Vagina (tissue), 2 donors: Measurements from ENCODE around the gene TMEM30A. TPM values are rescaled to one million over a fixed set of nuclear protein-coding genes. Genes with fewer than 3 reads are reported as not detected.

Source experiments
- DNase-seq, 2 donors: peaks; one replicate each; pipeline ENCODE4 v3.0.0-alpha.2; 2017; ENCODE audit errors: extremely low spot score in 2 of 2
- H3K27ac ChIP-seq: fragments of 200-600 bp; sonication (generic); one replicate; pipeline ENCODE4 v1.5.1; 2019
- H3K27me3 ChIP-seq: fragments of 200-600 bp; sonication (generic); one replicate; pipeline ENCODE4 v1.5.1; 2019
- H3K36me3 ChIP-seq, 2 donors: fragments of 200-600 bp; sonication (generic); one replicate each; pipeline ENCODE4 v1.5.1; 2017 to 2019
- H3K4me1 ChIP-seq: fragments of 200-600 bp; sonication (generic); one replicate; pipeline ENCODE4 v1.5.1; 2019
- H3K4me3 ChIP-seq, 2 donors: fragments of 200-600 bp; sonication (generic); 1 replicate in 1 of 2; 2 replicates in 1 of 2; pipeline ENCODE4 v1.5.1; 2016 to 2019
- H3K9me3 ChIP-seq: fragments of 200-600 bp; sonication (generic); one replicate; pipeline ENCODE4 v1.5.1; 2019
- POLR2A ChIP-seq, 2 donors: fragments of 450-650 bp; IDR thresholded peaks; one replicate each; pipeline ENCODE4 v1.6.1; 2017; ENCODE audit warnings: antibody characterized with exemption in 2 of 2, mild to moderate bottlenecking in 2 of 2, moderate library complexity in 2 of 2
- POLR2AphosphoS5 ChIP-seq, 2 donors: sonication (generic); formaldehyde crosslinking; IDR thresholded peaks; one replicate each; pipeline ENCODE4 v1.9.0; 2017; ENCODE audit warnings: antibody characterized with exemption in 2 of 2, mild to moderate bottlenecking in 2 of 2, low read depth in 1 of 2; ENCODE audit not compliant: insufficient read depth in 1 of 2
- intact Hi-C: fragments of 100-400 bp; cut with DNase I; formaldehyde crosslinking; loops from one replicate; pipeline ENCODE4 v1.15.1; 2023
- total RNA-seq: library from RNA; depleted of rRNA; stranded (reverse); fragments of >200 nt; gene quantifications from one replicate; pipeline ENCODE4 v1.2.3, GENCODE V29; 2016
- TF ChIP-seq, protein P1 (sequence below), 3 experiments: fragments of 450-650 bp in 2 of 3; fragments of 200-600 bp in 1 of 3; sonication (generic) in 1 of 3; IDR thresholded peaks; one replicate each; pipeline ENCODE4 v1.5.1; 2017 to 2019; ENCODE audit warnings: antibody characterized with exemption in 3 of 3, mild to moderate bottlenecking in 2 of 3, moderate library complexity in 2 of 3

TMEM30A gene
- total RNA-seq, 1 donor from 2014 or later, result 52.1 TPM

GRCh38 chr6:75210885-75211739 lies 73.5 kb downstream of the TMEM30A start:
- peaks cover 30% of the 10 kb centered on the region for H3K4me1 ChIP-seq
- TF ChIP-seq POLR2AphosphoS5 (IDR thresholded peaks at IDR 0.05; ENCODE audit: insufficient read depth in 1 of 2, low read depth in 1 of 2) (no peak), POLR2A (IDR thresholded peaks at IDR 0.05) (peak in 1 of 2 donors; percentile 1)
- TF ChIP-seq, protein P1, sequence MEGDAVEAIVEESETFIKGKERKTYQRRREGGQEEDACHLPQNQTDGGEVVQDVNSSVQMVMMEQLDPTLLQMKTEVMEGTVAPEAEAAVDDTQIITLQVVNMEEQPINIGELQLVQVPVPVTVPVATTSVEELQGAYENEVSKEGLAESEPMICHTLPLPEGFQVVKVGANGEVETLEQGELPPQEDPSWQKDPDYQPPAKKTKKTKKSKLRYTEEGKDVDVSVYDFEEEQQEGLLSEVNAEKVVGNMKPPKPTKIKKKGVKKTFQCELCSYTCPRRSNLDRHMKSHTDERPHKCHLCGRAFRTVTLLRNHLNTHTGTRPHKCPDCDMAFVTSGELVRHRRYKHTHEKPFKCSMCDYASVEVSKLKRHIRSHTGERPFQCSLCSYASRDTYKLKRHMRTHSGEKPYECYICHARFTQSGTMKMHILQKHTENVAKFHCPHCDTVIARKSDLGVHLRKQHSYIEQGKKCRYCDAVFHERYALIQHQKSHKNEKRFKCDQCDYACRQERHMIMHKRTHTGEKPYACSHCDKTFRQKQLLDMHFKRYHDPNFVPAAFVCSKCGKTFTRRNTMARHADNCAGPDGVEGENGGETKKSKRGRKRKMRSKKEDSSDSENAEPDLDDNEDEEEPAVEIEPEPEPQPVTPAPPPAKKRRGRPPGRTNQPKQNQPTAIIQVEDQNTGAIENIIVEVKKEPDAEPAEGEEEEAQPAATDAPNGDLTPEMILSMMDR (IDR thresholded peaks at IDR 0.05), result peak; percentile 61 to 67 (median 67)
- no peaks in the 10 kb centered on the region for H3K9me3 ChIP-seq
- no peaks in the 10 kb centered on the region for H3K27me3 ChIP-seq
- DNase-seq, result no peak
- no peak overlapping the region for H3K27ac ChIP-seq
- no peaks in the 10 kb centered on the region for H3K36me3 ChIP-seq
- intact Hi-C loops, result no loop called here
- H3K4me3 ChIP-seq, result no peak overlapping the region

DNA sequence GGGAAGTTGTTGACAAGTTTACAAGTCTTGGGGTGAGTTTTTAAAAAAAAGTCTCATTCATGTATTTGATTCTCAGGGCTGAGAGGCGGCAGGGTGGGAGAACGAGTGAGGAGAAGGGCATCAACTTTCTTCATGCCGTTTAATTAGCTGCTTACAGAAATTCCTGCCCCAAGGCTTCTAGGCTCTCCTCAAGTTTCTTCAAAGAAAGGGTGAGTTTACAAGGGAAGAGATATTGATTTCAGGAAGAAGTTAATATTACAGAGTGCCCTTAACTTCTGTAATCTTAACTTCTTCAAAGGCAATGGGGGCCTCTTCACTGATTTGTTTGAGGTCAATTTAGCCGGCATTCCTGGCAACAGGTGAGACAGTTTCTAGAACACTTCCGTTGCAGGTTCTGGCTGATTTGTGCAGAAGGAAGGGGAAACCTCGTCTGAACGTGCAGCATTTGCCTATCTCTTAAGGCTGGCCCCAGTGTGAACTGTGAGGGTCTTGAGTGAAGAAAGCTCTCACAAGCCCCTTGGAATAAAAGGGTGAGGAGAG lies 75.3 kb downstream of the TMEM30A start:
- H3K36me3 ChIP-seq, result no peaks in the 10 kb centered on the region
- intact Hi-C loops, result loop anchor here (5.0 to 10.0 kb wide), 4 partner anchors 112 to 1464 kb away; no protein-coding TSS in a partner anchor
- peaks cover 45% of the 10 kb centered on the region for H3K4me1 ChIP-seq
- no peaks in the 10 kb centered on the region for H3K27me3 ChIP-seq
- no peak for TF ChIP-seq POLR2AphosphoS5 (IDR thresholded peaks at IDR 0.05; ENCODE audit: insufficient read depth in 1 of 2, low read depth in 1 of 2)
- TF ChIP-seq POLR2A (IDR thresholded peaks at IDR 0.05), result no peak
- TF ChIP-seq, protein P1 (IDR thresholded peaks at IDR 0.05), result no peak
- DNase-seq, result no peak
- H3K27ac ChIP-seq, result peak overlapping the region; percentile 67
- no peaks in the 10 kb centered on the region for H3K9me3 ChIP-seq
- no peak overlapping the region for H3K4me3 ChIP-seq

- no peaks in the 10 kb centered on the region for H3K27me3 ChIP-seq
- H3K9me3 ChIP-seq, result no peaks in the 10 kb centered on the region
- H3K36me3 ChIP-seq, result no peaks in the 10 kb centered on the region
- TF ChIP-seq POLR2A (IDR thresholded peaks at IDR 0.05) (no peak), POLR2AphosphoS5 (IDR thresholded peaks at IDR 0.05; ENCODE audit: insufficient read depth in 1 of 2, low read depth in 1 of 2) (no peak)
- TF ChIP-seq, protein P1 (IDR thresholded peaks at IDR 0.05), result peak; percentile 85 to 88 (median 87)
- peak overlapping the region; percentile 67 for H3K27ac ChIP-seq
- intact Hi-C loops, result loop anchor here (5.0 to 10.0 kb wide), 4 partner anchors 111 to 1464 kb away; no protein-coding TSS in a partner anchor
- no peak for DNase-seq
- peaks cover 45% of the 10 kb centered on the region for H3K4me1 ChIP-seq
- H3K4me3 ChIP-seq, result peak overlapping the region; percentile 12 to 17
Measured at GRCh38 chr6:75208298-75209183, 76.1 kb downstream of the TMEM30A start.

GRCh38 chr6:75206576-75207342 lies 77.8 kb downstream of the TMEM30A start:
- TF ChIP-seq POLR2AphosphoS5 (IDR thresholded peaks at IDR 0.05; ENCODE audit: insufficient read depth in 1 of 2, low read depth in 1 of 2), result no peak
- TF ChIP-seq, protein P1 (IDR thresholded peaks at IDR 0.05), result no peak
- TF ChIP-seq POLR2A (IDR thresholded peaks at IDR 0.05), result no peak
- H3K27ac ChIP-seq, result peak overlapping the region; percentile 87
- H3K9me3 ChIP-seq, result no peaks in the 10 kb centered on the region
- no peaks in the 10 kb centered on the region for H3K27me3 ChIP-seq
- no peaks in the 10 kb centered on the region for H3K36me3 ChIP-seq
- DNase-seq, result no peak
- intact Hi-C loops, result loop anchor here (5.0 to 10.0 kb wide), 4 partner anchors 109 to 1462 kb away; no protein-coding TSS in a partner anchor
- peaks cover 55% of the 10 kb centered on the region for H3K4me1 ChIP-seq
- peak overlapping the region; percentile 66 to 79 for H3K4me3 ChIP-seq
